IMR-90 (cell line): ENCODE data around the gene PLXNC1. TPM values are rescaled to one million over a fixed set of nuclear protein-coding genes. Genes with fewer than 3 reads are reported as not detected.

Experiments
- ATAC-seq: fragments of 200-7000 bp; cut with Tn5 transposase; 2 replicates; pipeline ENCODE4 v1.9.1; 2020; ENCODE audit warnings: low read depth, mild to moderate bottlenecking, moderate library complexity
- BruUV-seq: library from RNA; stranded (reverse); fragments of 400-500 nt; replicated peaks from 2 replicates; lab custom pipeline; 2021; lab: Mats Ljungman, UMichigan
- CTCF ChIA-PET: fragments of 300-600 bp; formaldehyde crosslinking; extraction: SDS; loops from one replicate; lab custom pipeline; 2021; ENCODE audit warnings: antibody characterized with exemption; lab: Yijun Ruan, JAX
- POLR2A ChIA-PET: fragments of 300-600 bp; sonication (Branson Sonifier 250); formaldehyde crosslinking; loops from one replicate; lab custom pipeline; 2022; ENCODE audit warnings: antibody characterized with exemption; ENCODE audit not compliant: unreplicated experiment; lab: Charles Lee
- DNase-seq: peaks from one replicate; pipeline ENCODE4 v3.0.0; 2013
- H2AFZ ChIP-seq: replicated peaks from 2 replicates; pipeline ENCODE3; 2013; ENCODE audit warnings: low read length, mild to moderate bottlenecking; ENCODE audit not compliant: poor library complexity
- H2AK5ac ChIP-seq: 2 replicates; pipeline ENCODE4 v1.6.1; 2013; ENCODE audit warnings: low read depth, low read length, inconsistent platforms
- H2AK9ac ChIP-seq: replicated peaks from 2 replicates; pipeline ENCODE3; 2013; ENCODE audit warnings: mild to moderate bottlenecking, low read depth, low read length, moderate library complexity; ENCODE audit not compliant: poor library complexity
- H2BK120ac ChIP-seq: 2 replicates; pipeline ENCODE4 v1.6.1; 2013; ENCODE audit warnings: low read depth, low read length, inconsistent platforms
- H2BK15ac ChIP-seq: 3 replicates; pipeline ENCODE4 v1.6.1; 2013; ENCODE audit warnings: low read depth, low read length, inconsistent platforms
- H2BK20ac ChIP-seq: 2 replicates; pipeline ENCODE4 v1.6.1; 2013; ENCODE audit warnings: low read depth, mild to moderate bottlenecking, inconsistent platforms, low read length, moderate library complexity
- H2BK5ac ChIP-seq: 2 replicates; pipeline ENCODE4 v1.6.1; 2013; ENCODE audit warnings: mild to moderate bottlenecking, low read depth, low read length, inconsistent platforms; ENCODE audit not compliant: poor library complexity, severe bottlenecking
- H3K14ac ChIP-seq: replicated peaks from 2 replicates; pipeline ENCODE4 v1.6.1; 2013; ENCODE audit warnings: low read depth, low read length, inconsistent platforms
- H3K18ac ChIP-seq: 2 replicates; pipeline ENCODE4 v1.6.1; 2013; ENCODE audit warnings: low read depth, low read length, control low read depth
- H3K23ac ChIP-seq: 2 replicates; pipeline ENCODE4 v1.6.1; 2013; ENCODE audit warnings: low read depth, low read length, inconsistent platforms
- H3K27ac ChIP-seq: 2 replicates; pipeline ENCODE4 v1.5.1; 2013; ENCODE audit warnings: mild to moderate bottlenecking, control low read depth, low read length; ENCODE audit not compliant: insufficient read depth
- H3K27me3 ChIP-seq: 2 replicates; pipeline ENCODE4 v1.6.1; 2013; ENCODE audit warnings: low read length; ENCODE audit not compliant: control insufficient read depth, insufficient read depth
- H3K36me3 ChIP-seq: 2 replicates; pipeline ENCODE4 v1.6.1; 2013; ENCODE audit warnings: low read length, mixed read lengths; ENCODE audit not compliant: control insufficient read depth, insufficient read depth
- H3K4ac ChIP-seq: 2 replicates; pipeline ENCODE4 v1.6.1; 2013; ENCODE audit warnings: low read depth, low read length, inconsistent platforms
- H3K4me1 ChIP-seq: 2 replicates; pipeline ENCODE4 v1.6.1; 2013; ENCODE audit warnings: low read length, mixed read lengths; ENCODE audit not compliant: control insufficient read depth, insufficient read depth
- H3K4me2 ChIP-seq: 2 replicates; pipeline ENCODE4 v1.6.1; 2013; ENCODE audit warnings: low read depth, mild to moderate bottlenecking, control low read depth, low read length, moderate library complexity
- H3K4me3 ChIP-seq: 2 replicates; pipeline ENCODE4 v1.5.1; 2013; ENCODE audit warnings: low read depth, mild to moderate bottlenecking, control low read depth, low read length, moderate library complexity; ENCODE audit not compliant: insufficient read depth
- H3K56ac ChIP-seq: 2 replicates; pipeline ENCODE4 v1.6.1; 2013; ENCODE audit warnings: low read length, inconsistent platforms; ENCODE audit not compliant: insufficient read depth; ENCODE audit errors: extremely low read depth
- H3K79me1 ChIP-seq, 2 experiments: 2 replicates each; pipeline ENCODE4 v1.6.1; 2013; ENCODE audit warnings: low read length in 2 of 2, inconsistent platforms in 1 of 2, low read depth in 1 of 2
- H3K9ac ChIP-seq: 2 replicates; pipeline ENCODE4 v1.6.1; 2013; ENCODE audit warnings: low read depth, low read length, control low read depth
- H3K9me1 ChIP-seq: 2 replicates; pipeline ENCODE4 v1.6.1; 2013; ENCODE audit warnings: low read length, inconsistent platforms; ENCODE audit not compliant: insufficient read depth
- H3K9me3 ChIP-seq: 2 replicates; pipeline ENCODE4 v1.6.1; 2013; ENCODE audit warnings: low read length; ENCODE audit not compliant: control insufficient read depth, insufficient read depth
- H4K20me1 ChIP-seq: 2 replicates; pipeline ENCODE4 v1.6.1; 2013; ENCODE audit warnings: low read length, inconsistent platforms; ENCODE audit not compliant: insufficient read depth
- H4K5ac ChIP-seq: 2 replicates; pipeline ENCODE4 v1.6.1; 2013; ENCODE audit warnings: mild to moderate bottlenecking, low read depth, low read length, control low read depth
- H4K8ac ChIP-seq, 2 experiments: 2 replicates each; pipeline ENCODE4 v1.6.1; 2013; ENCODE audit warnings: low read depth in 2 of 2, low read length in 2 of 2, control low read depth in 1 of 2, inconsistent platforms in 1 of 2
- H4K91ac ChIP-seq: 2 replicates; pipeline ENCODE4 v1.6.1; 2013; ENCODE audit warnings: low read depth, low read length, inconsistent platforms; ENCODE audit not compliant: insufficient read depth
- CHD1 ChIP-seq: IDR thresholded peaks from 2 replicates; pipeline ENCODE4 v1.6.1; 2012; ENCODE audit warnings: low read depth, low read length, improper control_type of control experiment
- WGBS, 2 experiments: methylation state at CpG; one replicate each; pipeline versions ENCODE4 v1.1.5 to v1.1.7; 2013; ENCODE audit warnings: missing lambda C conversion rate in 2 of 2; ENCODE audit not compliant: insufficient read length in 1 of 2; ENCODE audit errors: extremely low coverage in 2 of 2; 5-methylcytosine and 5-hydroxymethylcytosine counted together
- dilution Hi-C: fragments of 300-500 bp; cut with HindIII; formaldehyde crosslinking; loops from one replicate; pipeline ENCODE4 v1.14.3; 2018; ENCODE audit warnings: low sequenced_read_pairs; ENCODE audit not compliant: unreplicated experiment
- in situ Hi-C: fragments of 300-500 bp; cut with MboI; formaldehyde crosslinking; loops from 3 replicates; pipeline ENCODE4 v1.14.3; 2019; ENCODE audit warnings: low sequenced_read_pairs, inconsistent platforms, mixed read lengths
- intact Hi-C: fragments of 100-400 bp; cut with micrococcal nuclease; formaldehyde crosslinking; loops from 2 replicates; pipeline ENCODE4 v1.10.0; 2022
- polyA plus RNA-seq, 3 experiments: library from polyadenylated mRNA; depleted of rRNA; stranded (reverse); fragments of >200 nt; gene quantifications; 2 replicates each; pipeline ENCODE4 v1.2.3, GENCODE V29; 2012; ENCODE audit warnings: low replicate concordance in 1 of 3
- total RNA-seq: library from RNA; depleted of rRNA; stranded (reverse); fragments of >200 nt; gene quantifications from 2 replicates; pipeline ENCODE4 v1.2.3, GENCODE V29; 2012

PLXNC1 gene
- total and polyA plus RNA-seq, 2 of the 4 experiments (the other 2 are of a cell fraction): 1.0 to 1.6 TPM

DNA sequence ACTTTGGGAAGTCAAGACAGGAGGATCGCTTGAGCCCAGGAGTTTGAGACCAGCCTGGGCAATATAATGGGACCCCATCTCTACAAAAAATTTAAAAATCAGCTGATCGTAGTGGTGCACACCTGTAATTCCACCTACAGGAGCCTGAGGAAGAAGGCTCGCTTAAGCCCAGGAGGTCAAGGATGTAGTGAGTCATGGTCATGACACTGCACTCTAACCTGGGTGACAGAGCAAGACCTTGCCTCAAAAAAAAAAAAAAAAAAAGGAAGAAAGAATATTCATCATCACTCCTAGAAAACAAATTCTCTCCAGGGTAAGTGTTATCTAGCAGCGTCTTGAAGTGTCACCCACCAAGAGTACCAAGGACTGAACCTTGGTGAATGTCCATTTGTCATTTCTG lies 34.2 kb upstream of the PLXNC1 start:
- Histone ChIP-seq H4K5ac (no peak overlapping the region), H3K79me1 (no peaks in the 10 kb centered on the region), H3K27ac (no peak overlapping the region), H3K23ac (no peak overlapping the region), H4K91ac (no peak overlapping the region), H2BK20ac (no peak overlapping the region), H3K4me3 (no peak overlapping the region), H2BK120ac (no peak overlapping the region), H3K9ac (no peak overlapping the region), H3K9me3 (no peaks in the 10 kb centered on the region), H4K20me1 (no peaks in the 10 kb centered on the region), H2BK5ac (no peak overlapping the region), H2BK15ac (no peak overlapping the region), H3K9me1 (0 out of 2 replicates have a peak, but pooled peaks cover 4% of the 10 kb centered on the region), H3K14ac (no peak overlapping the region), H3K4ac (no peak overlapping the region), H3K18ac (no peak overlapping the region), H2AK5ac (no peak overlapping the region), H3K27me3 (peaks cover 9% of the 10 kb centered on the region), H4K8ac (no peak overlapping the region), H2AK9ac (no peak overlapping the region), H3K4me2 (no peak overlapping the region), H3K56ac (no peak overlapping the region), H3K36me3 (no peaks in the 10 kb centered on the region), H3K4me1 (no peaks in the 10 kb centered on the region), H2AFZ (no peak overlapping the region)
- ATAC-seq (no peak), DNase-seq (no peak)
- ChIA-PET POLR2A (no interaction called here), CTCF (interaction anchor here (0.7 kb wide), 1 partner anchor 188 kb away, joined by 3 read pairs; no protein-coding TSS in a partner anchor)
- no peak for TF ChIP-seq CHD1
- intact Hi-C loops (no loop called here), in situ Hi-C loops (loop anchor here (25.0 kb wide), 1 partner anchor 1127 kb away; no protein-coding TSS in a partner anchor), dilution Hi-C loops (no loop called here)
- no TSS peak for BruUV-seq
- WGBS, 2 experiments: no CpG with 5 or more reads among the region's 4 CpGs
